Left lung (tissue), 10 donors: Measurements from ENCODE around the gene ICA1. TPM values are rescaled to one million over a fixed set of nuclear protein-coding genes. Genes with fewer than 3 reads are reported as not detected.
"Not testable (repeated sequence)": the region's sequence is repeated elsewhere in the genome, so short reads cannot be mapped to it uniquely, and the experiment has no call there.

ENCODE experiments used
- ATAC-seq: fragments of 200-7000 bp; cut with Tn5 transposase; one replicate; pipeline ENCODE4 v1.9.1; 2020; ENCODE audit warnings: moderate library complexity
- DNase-seq, 4 donors: peaks; one replicate each; pipeline ENCODE4 v3.0.0-alpha.2; 2013 to 2020
- H3K27ac ChIP-seq, 2 donors: fragments of 200-600 bp; sonication (generic) in 1 of 2; one replicate each; pipeline versions ENCODE4 v1.5.0 to v1.8.0; 2020 to 2021
- H3K27me3 ChIP-seq, 2 donors: fragments of 200-600 bp; sonication (generic) in 1 of 2; one replicate each; pipeline versions ENCODE4 v1.5.0 to v1.8.0; 2020 to 2021
- H3K36me3 ChIP-seq, 2 donors: fragments of 200-600 bp; sonication (generic) in 1 of 2; one replicate each; pipeline versions ENCODE4 v1.5.0 to v1.8.0; 2020 to 2021
- H3K4me1 ChIP-seq, 2 donors: fragments of 200-600 bp; one replicate each; pipeline ENCODE4 v1.8.0; 2021
- H3K4me3 ChIP-seq, 2 donors: fragments of 200-600 bp; sonication (generic) in 1 of 2; one replicate each; pipeline versions ENCODE4 v1.5.0 to v1.8.0; 2020 to 2021; ENCODE audit warnings: mild to moderate bottlenecking in 1 of 2
- H3K9me3 ChIP-seq, 2 donors: fragments of 200-600 bp; sonication (generic) in 1 of 2; one replicate each; pipeline versions ENCODE4 v1.5.0 to v1.8.0; 2020 to 2021
- intact Hi-C, 2 donors: fragments of 100-400 bp; cut with DNase I; formaldehyde crosslinking; loops; one replicate each; pipeline versions ENCODE4 v1.11.2 to v1.14.2; 2022
- polyA plus RNA-seq, 6 donors: library from polyadenylated mRNA; unstranded; fragments of 120-200 nt; gene quantifications; one replicate each; pipeline ENCODE4 v1.2.1, GENCODE V29; 2013; ENCODE audit not compliant: insufficient read length in 6 of 6
- total RNA-seq, 2 donors: library from RNA; stranded (reverse); fragmentation: NEBNext Ultra II Directional; extraction: Animal tissue kit (Norgen Biotek cat#: 25700); gene quantifications; one replicate each; pipeline ENCODE4 v1.2.1, GENCODE V29; 2021
- TF ChIP-seq, protein P1 (sequence below), 2 donors: fragments of 200-600 bp; sonication (generic) in 1 of 2; IDR thresholded peaks; one replicate each; pipeline versions ENCODE4 v1.5.0 to v1.8.0; 2021; ENCODE audit warnings: antibody characterized with exemption in 2 of 2
- donor health status: DM: no; HTN: yes; CAD: no.
- donor health status: DM: no; HTN: no; CAD: no.

Gene ICA1
- total and polyA plus RNA-seq, 8 donors = 22.4 to 53.3 (median 40.5) TPM

- Histone ChIP-seq H3K4me1 (no peaks in the 10 kb centered on the region), H3K27me3 (no peaks in the 10 kb centered on the region), H3K36me3 (no peaks in the 10 kb centered on the region), H3K4me3 (no peak overlapping the region), H3K27ac (no peak overlapping the region), H3K9me3 (no peaks in the 10 kb centered on the region)
- ATAC-seq (no peak), DNase-seq (no peak)
- intact Hi-C loops = no loop called here
- TF ChIP-seq, protein P1, sequence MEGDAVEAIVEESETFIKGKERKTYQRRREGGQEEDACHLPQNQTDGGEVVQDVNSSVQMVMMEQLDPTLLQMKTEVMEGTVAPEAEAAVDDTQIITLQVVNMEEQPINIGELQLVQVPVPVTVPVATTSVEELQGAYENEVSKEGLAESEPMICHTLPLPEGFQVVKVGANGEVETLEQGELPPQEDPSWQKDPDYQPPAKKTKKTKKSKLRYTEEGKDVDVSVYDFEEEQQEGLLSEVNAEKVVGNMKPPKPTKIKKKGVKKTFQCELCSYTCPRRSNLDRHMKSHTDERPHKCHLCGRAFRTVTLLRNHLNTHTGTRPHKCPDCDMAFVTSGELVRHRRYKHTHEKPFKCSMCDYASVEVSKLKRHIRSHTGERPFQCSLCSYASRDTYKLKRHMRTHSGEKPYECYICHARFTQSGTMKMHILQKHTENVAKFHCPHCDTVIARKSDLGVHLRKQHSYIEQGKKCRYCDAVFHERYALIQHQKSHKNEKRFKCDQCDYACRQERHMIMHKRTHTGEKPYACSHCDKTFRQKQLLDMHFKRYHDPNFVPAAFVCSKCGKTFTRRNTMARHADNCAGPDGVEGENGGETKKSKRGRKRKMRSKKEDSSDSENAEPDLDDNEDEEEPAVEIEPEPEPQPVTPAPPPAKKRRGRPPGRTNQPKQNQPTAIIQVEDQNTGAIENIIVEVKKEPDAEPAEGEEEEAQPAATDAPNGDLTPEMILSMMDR (IDR thresholded peaks at IDR 0.05) = no peak
Observed at GRCh38 chr7:8111282-8111960, 150.5 kb downstream of the ICA1 start.

DNA sequence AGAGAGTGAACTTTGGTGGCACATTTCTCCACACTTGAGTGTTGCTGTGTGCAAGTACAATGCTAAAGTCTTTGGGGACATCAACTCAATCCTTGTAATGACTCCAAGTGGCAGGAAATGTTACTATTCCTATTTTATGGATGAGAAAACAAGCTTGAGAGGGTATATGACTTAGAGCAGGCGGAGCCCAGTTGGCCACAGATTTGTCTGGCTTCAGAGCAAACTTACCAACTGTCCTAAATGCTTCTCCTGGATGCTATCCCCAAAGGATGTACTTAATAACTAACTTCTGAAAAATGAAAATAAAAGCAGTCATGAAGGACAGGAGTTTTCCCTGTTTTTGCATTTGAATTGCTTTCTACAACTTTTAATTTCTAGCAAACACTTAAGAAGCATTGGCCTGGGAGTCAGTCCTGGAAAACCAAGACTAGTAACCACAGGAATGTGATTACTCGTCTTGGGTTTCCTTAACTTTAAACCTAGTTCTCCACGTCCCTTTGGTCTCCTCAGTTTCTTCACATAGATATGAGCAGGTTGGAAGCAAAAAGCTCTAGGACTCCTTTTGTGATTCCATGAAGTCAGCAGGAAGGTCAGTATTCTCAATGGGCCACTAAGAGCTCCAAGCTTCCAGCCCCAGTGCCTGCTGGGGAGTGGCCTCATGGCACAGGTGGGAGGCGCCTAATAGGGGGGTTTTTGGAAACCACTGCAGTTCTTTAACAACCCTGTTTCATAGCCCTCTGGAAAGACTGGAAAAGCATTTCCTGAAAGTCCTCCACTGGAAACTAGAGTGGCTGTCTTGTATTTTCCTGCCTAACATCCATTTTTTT is 152.6 kb downstream of the ICA1 start:
- intact Hi-C loops = no loop called here
- Histone ChIP-seq H3K36me3 (no peaks in the 10 kb centered on the region), H3K9me3 (no peaks in the 10 kb centered on the region), H3K27ac (no peak overlapping the region), H3K4me3 (no peak overlapping the region), H3K4me1 (no peaks in the 10 kb centered on the region), H3K27me3 (no peaks in the 10 kb centered on the region)
- ATAC-seq = no peak
- DNase-seq = no peak
- TF ChIP-seq, protein P1 (IDR thresholded peaks at IDR 0.05) = no peak

- no peak for DNase-seq
- Histone ChIP-seq H3K27ac (no peak overlapping the region), H3K36me3 (no peaks in the 10 kb centered on the region), H3K4me1 (no peaks in the 10 kb centered on the region), H3K4me3 (no peak overlapping the region), H3K27me3 (no peaks in the 10 kb centered on the region), H3K9me3 (peaks cover 0 to 13% of the 10 kb centered on the region in 2 donors)
- ATAC-seq = no peak
- TF ChIP-seq, protein P1 (IDR thresholded peaks at IDR 0.05) = no peak
- intact Hi-C loops = no loop called here
Observed at GRCh38 chr7:8105449-8106095, 156.4 kb downstream of the ICA1 start.

DNA sequence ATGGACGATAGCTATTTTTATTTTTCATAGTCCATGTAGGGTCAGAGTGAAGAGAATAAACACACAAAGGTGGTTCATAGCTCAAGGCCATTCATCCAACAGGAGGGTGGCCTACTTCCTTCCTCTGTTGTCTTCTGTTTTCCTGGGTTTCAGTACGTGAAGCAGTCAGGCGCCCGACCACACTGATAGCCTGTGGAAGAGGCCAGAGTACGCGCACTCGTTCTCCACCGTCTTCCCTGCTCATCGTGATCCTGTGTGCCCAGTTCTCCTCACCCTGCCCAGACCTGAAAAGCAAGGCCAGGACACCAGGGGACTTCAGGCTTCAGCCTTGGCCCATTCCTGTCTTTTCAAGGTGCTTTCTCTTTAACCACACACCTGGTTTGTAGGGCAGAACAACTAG is 158.7 kb downstream of the ICA1 start:
- TF ChIP-seq, protein P1 (IDR thresholded peaks at IDR 0.05) = no peak

GRCh38 chr7:8101292-8101691 is 160.7 kb downstream of the ICA1 start:
- peaks cover 0 to 22% of the 10 kb centered on the region in 2 donors for H3K9me3 ChIP-seq
- intact Hi-C loops, H3K36me3 ChIP-seq, H3K4me1 ChIP-seq, DNase-seq, ATAC-seq, H3K4me3 ChIP-seq, H3K27ac ChIP-seq, H3K27me3 ChIP-seq: not testable (repeated sequence)

More for the DNA sequence above, 158.7 kb downstream of the ICA1 start:
- H3K9me3 ChIP-seq = peaks cover 0 to 22% of the 10 kb centered on the region in 2 donors
- no peaks in the 10 kb centered on the region for H3K4me1 ChIP-seq
- no peaks in the 10 kb centered on the region for H3K27me3 ChIP-seq
- DNase-seq = no peak
- no peak overlapping the region for H3K4me3 ChIP-seq
- no peak overlapping the region for H3K27ac ChIP-seq
- intact Hi-C loops = no loop called here
- H3K36me3 ChIP-seq = no peaks in the 10 kb centered on the region
- no peak for ATAC-seq
